IMR-90 (cell line): ENCODE results near the gene DPF3.

ENCODE experiments used
- BHLHE40 ChIP-seq: fragments of 150-350 bp; IDR thresholded peaks from 2 replicates; pipeline ENCODE4 v1.6.1; 2016; ENCODE audit warnings: mild to moderate bottlenecking, low read depth, low read length
- TF ChIP-seq, protein P1 (sequence below): conservative IDR thresholded peaks from 2 replicates; pipeline ENCODE4 v1.5.1; 2012; ENCODE audit warnings: mild to moderate bottlenecking, low read depth, low read length, improper control_type of control experiment

DNA sequence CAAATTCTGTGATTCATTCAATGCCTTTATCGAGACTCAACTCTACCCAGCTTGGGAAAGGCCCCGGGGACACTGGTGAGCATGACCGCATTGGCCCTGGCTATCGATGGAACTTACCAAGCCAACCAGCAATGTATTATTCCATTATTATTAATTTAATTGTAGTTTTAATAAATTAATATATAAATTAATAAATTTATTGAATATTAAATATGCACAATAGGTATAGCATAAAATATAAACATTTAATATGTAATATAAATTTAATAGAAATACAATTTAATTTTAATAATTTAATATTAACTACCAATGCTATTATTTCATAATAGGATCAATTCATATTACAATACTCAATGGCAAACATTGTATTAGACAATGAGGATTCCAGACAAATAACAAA lies 163.4 kb downstream of the DPF3 start:
- TF ChIP-seq BHLHE40, result no peak
- TF ChIP-seq, protein P1, sequence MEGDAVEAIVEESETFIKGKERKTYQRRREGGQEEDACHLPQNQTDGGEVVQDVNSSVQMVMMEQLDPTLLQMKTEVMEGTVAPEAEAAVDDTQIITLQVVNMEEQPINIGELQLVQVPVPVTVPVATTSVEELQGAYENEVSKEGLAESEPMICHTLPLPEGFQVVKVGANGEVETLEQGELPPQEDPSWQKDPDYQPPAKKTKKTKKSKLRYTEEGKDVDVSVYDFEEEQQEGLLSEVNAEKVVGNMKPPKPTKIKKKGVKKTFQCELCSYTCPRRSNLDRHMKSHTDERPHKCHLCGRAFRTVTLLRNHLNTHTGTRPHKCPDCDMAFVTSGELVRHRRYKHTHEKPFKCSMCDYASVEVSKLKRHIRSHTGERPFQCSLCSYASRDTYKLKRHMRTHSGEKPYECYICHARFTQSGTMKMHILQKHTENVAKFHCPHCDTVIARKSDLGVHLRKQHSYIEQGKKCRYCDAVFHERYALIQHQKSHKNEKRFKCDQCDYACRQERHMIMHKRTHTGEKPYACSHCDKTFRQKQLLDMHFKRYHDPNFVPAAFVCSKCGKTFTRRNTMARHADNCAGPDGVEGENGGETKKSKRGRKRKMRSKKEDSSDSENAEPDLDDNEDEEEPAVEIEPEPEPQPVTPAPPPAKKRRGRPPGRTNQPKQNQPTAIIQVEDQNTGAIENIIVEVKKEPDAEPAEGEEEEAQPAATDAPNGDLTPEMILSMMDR, result no peak
